ENCODE data around the gene LPA. TPM values are rescaled to one million over a fixed set of nuclear protein-coding genes. Genes with fewer than 3 reads are reported as not detected.
"Not testable (repeated sequence)": the region's sequence is repeated elsewhere in the genome, so short reads cannot be mapped to it uniquely, and the experiment has no call there.

Gene LPA
- total RNA-seq, 2 donors from 2014 or later: not detected

DNA sequence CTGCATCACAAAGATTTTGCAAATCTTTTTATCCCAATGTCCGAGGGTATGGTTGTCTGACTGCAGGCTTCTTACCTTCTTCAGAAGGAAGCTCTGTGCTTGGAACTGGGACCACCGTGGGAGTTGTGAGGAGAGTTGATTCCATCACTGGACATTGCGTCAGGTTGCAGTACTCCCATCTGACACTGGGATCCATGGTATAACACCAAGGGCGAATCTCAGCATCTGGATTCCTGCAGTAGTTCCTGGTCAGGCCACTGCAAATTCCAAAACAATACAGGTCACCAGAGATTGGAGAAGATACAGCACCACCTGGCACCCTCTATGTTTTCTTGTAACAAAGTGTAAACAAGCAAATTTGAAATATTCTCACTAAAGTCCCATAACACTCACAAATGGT, 77.7 kb downstream of the LPA start:
- Mint-ChIP-seq H3K9me3 (peaks cover 8% of the 10 kb centered on the region), H3K4me1 (no peaks in the 10 kb centered on the region), H3K4me3 (no peak overlapping the region), H3K27ac (no peak overlapping the region), H3K36me3 (ENCODE audit: low read depth) (no peaks in the 10 kb centered on the region), H3K27me3 (peaks cover 31% of the 10 kb centered on the region)
- ATAC-seq (replicated peaks): no peak

DNA sequence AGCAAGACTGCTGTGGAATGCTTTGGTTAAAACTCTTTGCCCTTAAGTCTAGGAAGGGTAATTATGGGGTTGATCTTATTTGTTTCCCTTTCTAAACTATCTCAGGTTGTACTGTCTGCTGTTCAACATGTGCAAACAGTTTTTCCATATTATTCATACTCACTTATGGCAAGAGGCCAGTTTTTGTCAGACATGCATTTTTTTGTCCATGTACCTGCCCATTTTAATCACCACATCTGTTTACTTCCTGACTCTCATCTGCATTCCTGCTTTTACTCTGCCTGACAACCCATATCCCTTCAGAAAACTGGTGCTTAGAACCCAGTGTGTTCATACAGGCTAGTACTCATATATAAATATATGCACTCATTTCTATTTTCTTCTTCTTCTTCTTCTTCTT, 80.3 kb downstream of the LPA start:
- Mint-ChIP-seq H3K27me3 (peaks cover 40% of the 10 kb centered on the region), H3K4me1 (no peaks in the 10 kb centered on the region), H3K36me3 (ENCODE audit: low read depth) (no peaks in the 10 kb centered on the region), H3K27ac (no peak overlapping the region), H3K9me3 (peaks cover 8% of the 10 kb centered on the region), H3K4me3 (no peak overlapping the region)
- ATAC-seq (replicated peaks): no peak

DNA sequence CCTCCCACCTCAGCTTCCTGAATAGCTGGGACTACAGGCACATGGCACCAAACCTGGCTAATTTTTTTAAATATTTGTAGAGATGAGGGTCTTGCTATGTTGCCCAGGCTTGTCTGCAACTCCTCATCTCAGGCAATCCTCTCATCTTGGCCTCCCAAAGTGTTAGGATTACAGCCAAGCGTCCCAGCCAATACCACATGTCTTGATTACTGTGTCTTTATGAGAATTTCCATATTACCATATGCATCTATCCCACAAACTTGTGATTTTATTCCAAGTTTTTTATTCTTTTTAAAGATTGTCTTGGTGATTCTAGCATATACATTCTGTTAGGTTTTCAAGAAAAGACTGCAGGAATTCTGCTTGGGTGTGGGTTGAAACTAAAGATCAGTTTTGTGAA, 82.7 kb downstream of the LPA start:
- Mint-ChIP-seq H3K4me1 (no peaks in the 10 kb centered on the region), H3K36me3 (ENCODE audit: low read depth) (no peaks in the 10 kb centered on the region), H3K9me3 (peaks cover 8% of the 10 kb centered on the region), H3K27me3 (peaks cover 31% of the 10 kb centered on the region), H3K4me3 (no peak overlapping the region), H3K27ac (no peak overlapping the region)
- no peak for ATAC-seq (replicated peaks)

DNA sequence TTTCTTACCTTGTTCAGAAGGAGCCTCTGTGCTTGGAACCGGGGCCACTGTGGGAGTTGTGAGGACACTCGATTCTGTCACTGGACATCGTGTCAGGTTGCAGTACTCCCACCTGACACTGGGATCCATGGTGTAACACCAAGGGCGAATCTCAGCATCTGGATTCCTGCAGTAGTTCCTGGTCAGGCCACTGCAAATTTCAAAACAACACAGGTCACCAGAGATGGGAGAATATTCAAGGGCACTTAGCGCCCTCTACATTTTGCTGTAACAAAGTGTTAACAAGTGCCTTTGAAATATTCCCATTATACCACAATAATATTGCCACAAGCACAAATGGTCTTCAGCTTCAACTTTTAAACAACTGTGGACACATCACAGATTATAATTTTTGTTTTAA, 85.6 kb downstream of the LPA start:
- H3K27me3 Mint-ChIP-seq: peaks cover 34% of the 10 kb centered on the region
- H3K27ac Mint-ChIP-seq; H3K9me3 Mint-ChIP-seq; ATAC-seq (replicated peaks); H3K4me1 Mint-ChIP-seq; H3K4me3 Mint-ChIP-seq; H3K36me3 Mint-ChIP-seq (ENCODE audit: low read depth): not testable (repeated sequence)

DNA sequence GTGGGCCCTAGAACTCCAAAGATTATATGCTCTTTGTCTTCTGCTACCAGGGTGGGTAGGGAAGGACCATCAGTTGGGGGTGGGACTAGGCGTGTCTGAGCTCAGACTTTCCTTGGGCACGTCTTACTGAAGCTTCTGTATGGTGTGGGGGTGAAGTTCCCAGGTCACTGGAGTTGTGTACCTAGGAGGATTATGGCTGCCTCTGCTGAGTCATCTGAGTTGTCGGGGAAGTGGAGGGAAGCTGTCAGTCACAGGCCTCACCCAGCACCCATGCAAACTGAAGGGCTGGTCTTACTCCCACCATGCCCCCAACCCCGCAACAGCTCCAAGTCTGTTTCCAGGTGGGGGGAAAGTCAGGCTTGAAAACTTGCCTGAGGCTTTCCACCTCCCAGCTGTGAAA, 90.1 kb downstream of the LPA start:
- Mint-ChIP-seq H3K4me1 (no peaks in the 10 kb centered on the region), H3K27me3 (peaks cover 16% of the 10 kb centered on the region), H3K9me3 (no peaks in the 10 kb centered on the region), H3K27ac (no peak overlapping the region), H3K36me3 (ENCODE audit: low read depth) (no peaks in the 10 kb centered on the region), H3K4me3 (no peak overlapping the region)
- no peak for ATAC-seq (replicated peaks)

DNA sequence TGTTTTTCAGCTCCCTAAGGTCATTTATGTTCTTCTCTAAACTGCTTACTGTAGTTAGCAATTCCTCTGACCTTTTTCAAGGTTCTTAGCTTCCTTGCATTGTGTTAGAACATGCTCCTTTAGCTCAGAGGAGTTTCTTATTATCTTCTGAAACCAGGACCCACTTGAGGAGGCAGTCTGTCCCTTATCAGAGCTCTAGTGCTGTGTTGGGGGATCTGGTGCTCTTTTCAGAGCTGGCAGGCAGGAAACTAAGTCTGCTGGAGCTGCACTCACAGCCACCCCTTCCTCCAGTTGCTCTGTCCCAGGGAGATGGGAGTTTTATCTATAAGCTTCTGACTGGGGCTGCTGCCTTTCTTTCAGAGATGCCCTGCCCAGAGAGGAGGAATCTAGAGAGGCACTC, 92.9 kb downstream of the LPA start:
- not testable (repeated sequence) for H3K9me3 Mint-ChIP-seq; H3K4me1 Mint-ChIP-seq; H3K27ac Mint-ChIP-seq; H3K36me3 Mint-ChIP-seq (ENCODE audit: low read depth); ATAC-seq (replicated peaks); H3K4me3 Mint-ChIP-seq
- peaks cover 20% of the 10 kb centered on the region for H3K27me3 Mint-ChIP-seq

DNA sequence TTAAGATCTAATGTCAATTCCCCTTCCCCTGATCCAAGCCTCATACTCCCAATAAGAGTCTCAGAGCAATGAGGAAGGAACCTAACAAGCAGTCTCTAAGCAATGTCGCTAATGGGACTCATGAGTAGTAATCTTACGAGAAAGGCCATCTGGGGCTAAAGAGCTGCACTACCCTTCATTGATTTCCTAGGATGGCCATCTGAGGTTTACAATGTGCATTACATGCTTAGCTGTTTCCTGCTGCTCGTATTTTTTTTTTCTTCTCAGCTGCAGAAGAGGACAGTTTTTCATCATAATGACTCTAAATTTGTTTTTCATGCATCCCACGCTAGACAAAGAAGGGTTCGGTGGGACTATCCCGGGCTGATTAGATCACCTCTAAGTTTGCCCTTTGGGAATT, 119.3 kb downstream of the LPA start:
- ATAC-seq (replicated peaks): no peak
- Mint-ChIP-seq H3K27ac (no peak overlapping the region), H3K9me3 (no peaks in the 10 kb centered on the region), H3K27me3 (peaks cover 16% of the 10 kb centered on the region), H3K36me3 (ENCODE audit: low read depth) (no peaks in the 10 kb centered on the region), H3K4me3 (no peak overlapping the region), H3K4me1 (no peaks in the 10 kb centered on the region)

DNA sequence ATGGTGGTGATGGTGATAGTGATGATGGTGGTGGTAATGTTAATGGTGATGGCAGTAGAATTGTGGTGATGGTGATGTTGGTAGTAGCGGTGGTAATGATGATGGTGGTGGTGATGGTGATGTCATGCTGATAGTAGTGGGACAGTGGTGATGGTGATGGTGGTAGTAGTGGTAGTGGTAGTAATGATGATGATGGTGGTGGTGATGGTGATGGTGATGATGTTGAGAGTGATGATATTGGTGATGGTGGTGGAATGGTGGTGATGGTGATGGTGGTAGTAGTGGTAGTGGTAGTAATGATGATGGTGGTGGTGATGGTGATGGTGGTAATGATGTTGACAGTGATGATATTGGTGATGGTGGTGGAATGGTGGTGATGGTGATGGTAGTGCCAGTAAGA, 128.8 kb downstream of the LPA start:
- Mint-ChIP-seq H3K4me3 (no peak overlapping the region), H3K27ac (no peak overlapping the region), H3K36me3 (ENCODE audit: low read depth) (no peaks in the 10 kb centered on the region), H3K9me3 (no peaks in the 10 kb centered on the region), H3K27me3 (no peaks in the 10 kb centered on the region), H3K4me1 (no peaks in the 10 kb centered on the region)
- no peak for ATAC-seq (replicated peaks)

DNA sequence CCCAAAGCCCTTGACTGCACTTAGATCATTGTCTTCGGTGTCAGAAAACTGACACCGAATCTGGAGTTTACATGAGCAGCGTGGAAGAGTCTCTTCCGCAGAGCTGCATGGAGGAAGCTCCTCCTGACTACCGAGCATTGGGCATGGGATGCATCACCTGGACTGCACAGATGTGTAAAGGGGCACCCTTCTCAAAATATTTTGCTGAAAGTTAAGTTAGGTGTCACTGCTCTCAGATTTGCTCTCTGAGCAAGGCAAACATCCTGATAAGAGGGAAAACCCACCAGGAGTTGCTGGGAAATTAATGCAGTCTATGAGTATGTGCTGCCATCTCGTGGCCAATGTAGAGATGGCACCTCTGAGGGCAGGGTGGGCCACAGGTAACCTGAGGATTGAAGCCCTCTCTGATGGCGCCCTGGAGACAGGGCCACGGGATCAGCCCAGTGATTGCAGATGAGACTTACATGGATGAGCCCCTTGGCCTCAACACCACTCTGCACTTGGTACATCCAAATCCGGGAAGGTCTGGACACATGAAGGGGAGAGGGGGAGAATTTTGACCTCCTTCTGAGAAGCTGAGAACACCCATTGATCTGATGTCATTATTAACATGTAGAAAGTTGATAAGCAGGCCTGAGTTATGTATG, 129.9 kb downstream of the LPA start:
- Mint-ChIP-seq H3K27ac (no peak overlapping the region), H3K4me1 (no peaks in the 10 kb centered on the region), H3K36me3 (ENCODE audit: low read depth) (no peaks in the 10 kb centered on the region), H3K4me3 (no peak overlapping the region), H3K27me3 (peaks cover 2% of the 10 kb centered on the region), H3K9me3 (no peaks in the 10 kb centered on the region)
- ATAC-seq (replicated peaks): peak; percentile 65

DNA sequence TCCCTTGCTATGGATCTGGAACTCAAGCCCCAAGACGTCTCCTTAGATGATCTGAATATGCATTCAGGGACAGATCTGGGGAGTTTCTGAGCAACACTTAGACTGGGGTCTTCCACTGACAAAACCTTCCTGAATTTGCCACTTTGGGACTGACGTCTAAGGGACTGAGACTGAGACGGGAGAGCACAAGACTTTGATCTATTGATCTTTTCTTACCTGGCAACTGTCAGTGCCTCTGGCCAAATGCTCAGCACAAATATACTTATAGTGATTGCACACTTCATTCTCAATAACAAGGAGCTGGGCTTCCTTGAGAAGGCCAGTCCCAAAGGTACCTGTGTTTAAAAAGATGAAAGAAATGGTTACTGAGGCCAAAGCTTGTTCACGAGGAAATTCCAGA, 131.8 kb downstream of the LPA start:
- H3K4me3 Mint-ChIP-seq: no peak overlapping the region
- no peaks in the 10 kb centered on the region for H3K4me1 Mint-ChIP-seq
- H3K27me3 Mint-ChIP-seq: peaks cover 5% of the 10 kb centered on the region
- H3K36me3 Mint-ChIP-seq (ENCODE audit: low read depth): no peaks in the 10 kb centered on the region
- no peak for ATAC-seq (replicated peaks)
- no peak overlapping the region for H3K27ac Mint-ChIP-seq
- no peaks in the 10 kb centered on the region for H3K9me3 Mint-ChIP-seq

DNA sequence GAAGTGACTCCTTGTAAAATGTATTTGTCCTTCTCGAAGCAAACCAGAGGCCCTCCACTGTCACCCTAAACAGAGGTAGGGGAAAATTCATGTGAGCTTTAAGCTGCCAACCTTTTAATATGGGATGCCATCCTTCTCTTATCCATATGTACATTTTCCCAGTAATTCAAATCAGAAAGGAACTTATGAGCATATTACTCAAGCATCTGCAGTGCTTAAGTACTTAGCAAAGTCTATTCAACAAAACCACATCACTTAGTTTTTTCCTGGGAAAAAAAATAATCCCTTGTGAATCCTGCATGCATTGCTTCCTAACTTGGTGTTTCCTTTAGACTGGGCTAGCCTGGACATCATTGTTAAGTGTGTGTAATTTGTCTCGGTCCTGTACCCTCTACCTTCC, 132.2 kb downstream of the LPA start:
- H3K36me3 Mint-ChIP-seq (ENCODE audit: low read depth): no peaks in the 10 kb centered on the region
- H3K27me3 Mint-ChIP-seq: peaks cover 5% of the 10 kb centered on the region

DNA sequence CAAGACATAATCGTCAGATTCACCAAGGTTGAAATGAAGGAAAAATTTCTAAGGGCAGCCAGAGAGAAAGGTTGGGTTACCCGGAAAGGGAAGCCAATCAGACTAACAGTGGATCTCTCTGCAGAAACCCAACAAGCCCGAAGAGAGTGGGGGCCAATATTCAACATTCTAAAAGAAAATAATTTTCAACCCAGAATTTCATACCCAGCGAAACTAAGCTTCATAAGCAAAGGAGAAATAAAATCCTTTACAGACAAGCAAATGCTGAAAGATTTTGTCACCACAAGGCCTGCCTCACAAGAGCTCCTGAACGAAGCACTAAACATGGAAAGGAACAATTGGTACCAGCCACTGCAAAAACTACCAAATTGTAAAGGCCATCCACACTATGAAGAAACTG, 134.6 kb downstream of the LPA start:
- not testable (repeated sequence) for H3K27me3 Mint-ChIP-seq; H3K4me1 Mint-ChIP-seq; H3K36me3 Mint-ChIP-seq (ENCODE audit: low read depth); ATAC-seq (replicated peaks); H3K9me3 Mint-ChIP-seq; H3K4me3 Mint-ChIP-seq; H3K27ac Mint-ChIP-seq

More for the DNA sequence above, 132.2 kb downstream of the LPA start:
- H3K4me3 Mint-ChIP-seq: no peak overlapping the region
- H3K27ac Mint-ChIP-seq: no peak overlapping the region
- H3K4me1 Mint-ChIP-seq: no peaks in the 10 kb centered on the region
- ATAC-seq (replicated peaks): no peak
- H3K9me3 Mint-ChIP-seq: no peaks in the 10 kb centered on the region

DNA sequence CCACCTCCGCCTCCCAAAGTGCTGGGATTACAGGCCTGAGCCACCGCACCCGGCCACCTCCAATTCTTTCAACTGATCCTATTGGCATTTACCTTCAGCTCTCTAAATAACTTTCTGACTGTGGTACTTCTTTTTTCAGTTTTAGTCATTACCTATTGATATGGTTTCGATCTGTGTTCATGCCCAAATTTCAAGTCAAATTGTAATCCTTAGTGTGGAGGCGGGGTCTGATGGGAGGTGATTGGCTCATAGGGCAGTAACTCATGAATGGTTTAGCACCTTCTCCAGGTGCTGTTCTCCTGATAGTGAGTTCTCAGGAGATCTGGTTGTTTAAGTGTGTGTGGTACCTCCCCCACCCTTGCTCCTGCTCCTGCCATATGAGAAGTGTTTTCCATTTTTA, 140.9 kb downstream of the LPA start:
- Mint-ChIP-seq H3K4me1 (peaks cover 10% of the 10 kb centered on the region), H3K4me3 (no peak overlapping the region)
- peak; percentile 73 for ATAC-seq (replicated peaks)

DNA sequence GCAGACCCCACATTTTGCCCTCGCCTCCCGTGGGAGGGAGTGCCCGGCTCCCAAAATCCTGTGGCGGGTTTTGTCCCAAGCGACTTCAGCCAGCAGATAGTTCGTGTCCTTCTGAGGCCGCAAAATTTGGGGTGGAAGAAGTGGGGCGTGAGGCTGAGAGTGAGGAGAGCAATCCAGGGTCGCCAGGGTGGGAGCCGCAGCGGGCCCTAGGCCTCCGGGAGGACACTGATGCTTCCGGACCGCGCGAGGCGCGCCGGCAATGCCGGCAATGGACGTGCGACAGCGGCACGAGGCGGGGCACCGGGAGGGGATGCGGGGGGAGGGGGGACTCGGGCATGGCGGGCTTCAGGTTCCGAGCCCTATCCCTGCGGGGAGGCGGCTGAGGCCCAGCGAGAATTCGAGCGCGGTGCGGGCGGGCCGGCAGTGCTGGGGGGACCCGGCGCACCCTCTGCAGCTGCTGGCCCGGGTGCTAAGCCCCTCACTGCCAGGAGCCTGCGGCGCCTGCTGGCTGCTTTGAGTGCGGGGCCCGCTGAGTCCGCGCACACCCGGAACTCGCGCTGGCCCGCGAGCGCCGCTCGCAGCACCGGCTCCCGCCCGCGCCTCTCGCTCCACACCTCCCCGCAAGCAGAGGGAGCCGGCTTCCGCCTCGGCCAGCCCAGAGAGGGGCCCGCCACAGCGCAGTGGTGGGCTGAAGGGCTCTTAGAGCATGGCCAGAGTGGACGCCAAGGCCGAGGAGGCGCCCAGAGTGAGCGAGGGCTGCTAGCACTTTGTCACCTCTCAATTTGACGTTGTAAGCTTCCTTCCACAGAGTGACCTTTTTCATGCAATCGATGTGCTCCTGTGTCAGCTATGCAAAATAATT, 143.8 kb downstream of the LPA start:
- peaks cover 11% of the 10 kb centered on the region for H3K4me1 Mint-ChIP-seq
- H3K27me3 Mint-ChIP-seq: no peaks in the 10 kb centered on the region
- peak; percentile 76 for ATAC-seq (replicated peaks)
- peak overlapping the region; percentile 80 for H3K27ac Mint-ChIP-seq
- H3K36me3 Mint-ChIP-seq (ENCODE audit: low read depth): no peaks in the 10 kb centered on the region
- H3K9me3 Mint-ChIP-seq: no peaks in the 10 kb centered on the region
- H3K4me3 Mint-ChIP-seq: peak overlapping the region; percentile 87

More for the DNA sequence above, 140.9 kb downstream of the LPA start:
- H3K27ac Mint-ChIP-seq: no peak overlapping the region
- no peaks in the 10 kb centered on the region for H3K36me3 Mint-ChIP-seq (ENCODE audit: low read depth)
- H3K27me3 Mint-ChIP-seq: no peaks in the 10 kb centered on the region
- H3K9me3 Mint-ChIP-seq: no peaks in the 10 kb centered on the region

DNA sequence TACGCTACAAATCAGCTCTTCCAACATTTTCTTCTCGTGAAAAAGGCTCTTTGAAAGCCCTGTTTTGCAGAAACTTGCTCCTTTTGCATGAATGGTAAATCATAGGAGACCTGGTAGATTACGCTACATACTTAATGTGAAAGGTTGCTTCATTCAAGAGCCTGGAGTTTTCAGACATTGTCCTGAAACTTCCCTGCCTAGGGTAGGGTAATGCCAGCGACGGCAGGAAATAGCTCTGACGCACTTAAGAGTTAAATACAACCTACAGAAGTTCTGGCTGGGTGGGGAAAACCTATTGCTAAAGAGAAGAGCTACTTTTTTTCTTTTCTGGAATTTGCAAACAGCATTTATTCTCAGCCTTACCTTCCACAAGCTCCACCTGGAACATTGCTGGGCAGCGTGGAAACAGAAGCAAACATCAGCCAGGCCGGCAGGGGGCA, 144.5 kb downstream of the LPA start:
- Mint-ChIP-seq H3K4me1 (peaks cover 11% of the 10 kb centered on the region), H3K4me3 (peak overlapping the region; percentile 87), H3K27ac (peak overlapping the region; percentile 80), H3K36me3 (ENCODE audit: low read depth) (no peaks in the 10 kb centered on the region), H3K27me3 (no peaks in the 10 kb centered on the region), H3K9me3 (no peaks in the 10 kb centered on the region)
- ATAC-seq (replicated peaks): peak; percentile 74

Data from activated T-helper 17 cell treated with anti-CD3 and anti-CD28 coated beads, Interleukin-2, amount 50 U/mL, for 72 hours (primary cell).